Glomerular visceral epithelial cell (primary cell): ENCODE results near the gene IL36RN.
"Not testable (repeated sequence)": the region's sequence is repeated elsewhere in the genome, so short reads cannot be mapped to it uniquely, and the experiment has no call there.

ENCODE experiments used
- DNase-seq: peaks from one replicate; pipeline ENCODE4 v3.0.0-alpha.2; 2016; ENCODE audit errors: extremely low spot score

IL36RN gene

GRCh38 chr2:113075030-113075429 is 16.0 kb downstream of the IL36RN start:
- no peak for DNase-seq

- no peak for DNase-seq
Observed at GRCh38 chr2:113075600-113075999, 16.6 kb downstream of the IL36RN start.

- DNase-seq = no peak
Observed at GRCh38 chr2:113076954-113077669, 18.1 kb downstream of the IL36RN start.

- peak; percentile 55 for DNase-seq
Observed at GRCh38 chr2:113077921-113078320, 18.9 kb downstream of the IL36RN start.

GRCh38 chr2:113078350-113078839 is 19.4 kb downstream of the IL36RN start:
- DNase-seq = peak; percentile 52

GRCh38 chr2:113079131-113079530 is 20.1 kb downstream of the IL36RN start:
- DNase-seq = peak; percentile 40

GRCh38 chr2:113080134-113080533 is 21.1 kb downstream of the IL36RN start:
- DNase-seq = peak; percentile 23

- DNase-seq = no peak
Observed at GRCh38 chr2:113081488-113082210, 22.7 kb downstream of the IL36RN start.

- no peak for DNase-seq
Observed at GRCh38 chr2:113083296-113083695, 24.3 kb downstream of the IL36RN start.

GRCh38 chr2:113084249-113085000 is 25.4 kb downstream of the IL36RN start:
- DNase-seq = no peak

GRCh38 chr2:113085542-113085941 is 26.5 kb downstream of the IL36RN start:
- DNase-seq = no peak

- no peak for DNase-seq
Observed at GRCh38 chr2:113088213-113088992, 29.4 kb downstream of the IL36RN start.

GRCh38 chr2:113089916-113090315 is 30.9 kb downstream of the IL36RN start:
- no peak for DNase-seq

- no peak for DNase-seq
Observed at GRCh38 chr2:113091231-113091896, 32.4 kb downstream of the IL36RN start.

GRCh38 chr2:113092864-113093612 is 34.0 kb downstream of the IL36RN start:
- no peak for DNase-seq

- no peak for DNase-seq
Observed at GRCh38 chr2:113093613-113093977, 34.6 kb downstream of the IL36RN start.

- not testable (repeated sequence) for DNase-seq
Observed at GRCh38 chr2:113096306-113096705, 37.3 kb downstream of the IL36RN start.

GRCh38 chr2:113096842-113097618 is 38.0 kb downstream of the IL36RN start:
- DNase-seq = not testable (repeated sequence)

GRCh38 chr2:113098041-113098440 is 39.0 kb downstream of the IL36RN start:
- no peak for DNase-seq

GRCh38 chr2:113098532-113098931 is 39.5 kb downstream of the IL36RN start:
- DNase-seq = no peak
